OCI-M2 (cell line): ENCODE results near the gene PYGO1.
"Not testable (repeated sequence)": the region's sequence is repeated elsewhere in the genome, so short reads cannot be mapped to it uniquely, and the experiment has no call there.

Experiments used
- DNase-seq: peaks from one replicate; lab custom pipeline; 2025; ENCODE audit not compliant: unreplicated experiment; lab: John Stamatoyannopoulos, UW

Gene PYGO1

DNA sequence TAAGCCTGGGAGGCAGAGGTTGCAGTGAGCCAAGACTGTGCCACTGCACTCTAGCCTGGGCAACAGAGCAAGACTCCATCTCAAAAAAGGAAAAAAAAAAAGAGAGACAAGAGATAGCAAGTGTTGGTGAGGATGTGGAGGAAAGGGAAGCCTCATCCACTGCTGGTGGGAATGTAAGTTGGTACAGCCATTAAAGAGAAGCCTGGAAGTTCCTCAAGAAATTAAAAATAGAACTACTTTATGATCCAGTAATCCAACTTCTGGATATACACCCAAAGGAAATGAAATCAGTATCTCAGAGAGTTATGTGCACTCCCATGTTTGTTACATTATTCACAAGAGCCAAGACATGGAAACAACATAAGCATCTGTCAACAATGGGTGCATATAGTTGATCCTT is 14.9 kb downstream of the PYGO1 start:
- DNase-seq: no peak

DNA sequence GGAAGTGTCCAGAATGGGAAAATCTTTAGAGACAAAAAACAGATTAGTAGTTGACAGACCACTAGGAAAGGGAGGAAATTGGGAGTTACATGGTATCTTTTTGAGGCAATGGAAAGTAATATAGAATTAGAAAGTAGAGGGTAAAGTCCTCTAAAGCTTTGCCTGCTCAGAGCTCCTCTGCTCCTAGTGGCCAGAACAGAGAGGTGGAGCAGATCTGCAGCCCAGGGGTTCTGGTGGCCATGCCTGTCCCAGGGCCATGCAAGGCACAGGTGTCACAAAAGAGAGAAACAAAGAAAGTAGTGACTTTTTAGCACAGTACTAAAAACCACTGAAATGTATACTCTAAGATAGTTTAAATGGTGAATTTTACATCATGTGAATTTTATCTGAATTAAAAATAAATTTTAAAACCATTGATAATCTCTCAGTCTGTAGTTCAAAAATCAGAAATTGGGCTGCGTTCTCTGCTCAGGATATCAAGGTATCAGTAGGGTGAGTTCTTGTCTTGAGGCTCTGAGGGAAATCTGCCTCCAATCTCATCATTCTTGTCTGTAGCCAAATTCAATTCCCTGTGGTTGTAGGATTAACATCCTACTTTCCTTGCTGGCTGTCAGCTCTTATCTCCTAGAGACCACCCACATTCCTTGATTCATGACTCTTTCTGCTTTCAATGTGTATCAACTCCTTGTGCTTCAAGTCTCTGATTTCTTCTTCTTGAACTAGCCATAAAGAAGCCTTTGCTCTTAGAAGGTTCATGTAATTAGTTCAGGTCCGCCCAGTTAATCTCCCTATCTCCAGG is 23.6 kb downstream of the PYGO1 start:
- no peak for DNase-seq

DNA sequence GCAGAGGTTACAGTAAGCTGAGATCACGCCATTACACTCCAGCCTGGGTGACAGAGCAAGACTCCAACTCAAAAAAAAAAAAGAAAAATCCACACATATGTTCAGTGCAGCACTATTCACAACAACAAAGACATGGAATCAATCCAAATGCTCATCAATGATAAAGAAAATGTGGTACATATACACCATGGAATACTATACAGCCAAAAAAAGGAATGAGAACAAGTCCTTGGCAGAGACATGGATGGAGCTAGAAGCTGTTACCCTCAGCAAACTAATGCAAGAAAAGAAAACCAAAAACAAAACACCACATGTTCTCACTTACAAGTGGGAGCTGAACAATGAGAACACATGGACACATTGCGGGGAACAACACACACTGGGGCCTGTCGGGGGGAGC is 25.5 kb downstream of the PYGO1 start:
- DNase-seq: no peak

DNA sequence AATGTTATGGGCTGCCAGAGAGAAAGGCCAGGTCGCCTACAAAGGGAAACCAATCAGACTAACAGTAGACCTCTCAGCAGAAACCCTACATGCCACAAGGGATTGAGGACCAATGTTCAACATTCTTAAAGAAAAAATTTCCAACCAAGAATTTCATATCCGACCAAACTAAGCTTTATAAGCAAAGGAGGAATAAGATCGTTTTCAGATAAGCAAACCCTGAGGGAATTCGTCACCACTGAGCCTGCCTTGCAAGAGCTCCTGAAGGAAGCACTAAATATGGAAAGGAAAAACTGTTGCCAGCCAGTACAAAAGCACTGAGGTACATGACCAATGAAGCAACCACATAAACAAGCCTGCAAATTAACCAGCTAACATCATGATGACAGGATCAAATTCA is 33.1 kb downstream of the PYGO1 start:
- no peak for DNase-seq

DNA sequence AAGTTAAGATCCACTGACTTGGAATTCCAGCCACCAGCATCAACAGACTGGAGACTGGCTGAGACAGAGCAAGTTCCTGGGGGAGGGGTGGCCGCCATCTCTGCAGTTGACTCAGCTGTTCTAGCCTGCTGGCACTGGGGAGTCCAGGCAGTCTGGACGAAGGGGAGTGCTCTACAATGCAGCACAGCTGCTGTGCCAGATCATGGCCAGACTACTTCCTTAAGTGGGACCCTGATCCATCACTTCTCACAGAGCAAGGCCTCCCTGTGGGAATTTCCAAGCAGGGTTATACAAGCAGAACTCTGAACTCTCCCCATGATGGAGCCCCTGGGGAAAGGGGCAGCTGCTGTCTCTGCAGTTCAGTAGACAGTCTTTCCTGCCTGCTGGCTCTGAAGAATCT is 35.2 kb downstream of the PYGO1 start:
- no peak for DNase-seq

DNA sequence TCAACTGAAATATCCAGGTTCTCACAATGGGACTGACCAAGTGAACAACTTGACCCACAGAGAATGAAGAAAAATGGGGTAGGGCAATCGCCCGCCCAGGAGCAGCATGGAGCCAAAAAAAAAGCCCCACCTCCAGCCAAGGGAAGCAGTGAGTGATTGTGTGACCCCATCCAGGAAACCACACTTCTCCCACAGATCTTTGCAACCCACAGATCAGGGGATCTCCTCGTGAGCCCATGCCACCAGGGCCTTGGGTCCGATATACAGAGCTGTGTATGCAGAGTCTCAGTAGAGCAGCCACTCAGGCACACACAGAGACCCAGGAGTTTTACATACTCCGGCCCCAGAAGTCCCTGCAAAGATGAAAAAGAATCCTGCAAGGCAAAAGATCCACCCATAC is 35.7 kb downstream of the PYGO1 start:
- DNase-seq: no peak

DNA sequence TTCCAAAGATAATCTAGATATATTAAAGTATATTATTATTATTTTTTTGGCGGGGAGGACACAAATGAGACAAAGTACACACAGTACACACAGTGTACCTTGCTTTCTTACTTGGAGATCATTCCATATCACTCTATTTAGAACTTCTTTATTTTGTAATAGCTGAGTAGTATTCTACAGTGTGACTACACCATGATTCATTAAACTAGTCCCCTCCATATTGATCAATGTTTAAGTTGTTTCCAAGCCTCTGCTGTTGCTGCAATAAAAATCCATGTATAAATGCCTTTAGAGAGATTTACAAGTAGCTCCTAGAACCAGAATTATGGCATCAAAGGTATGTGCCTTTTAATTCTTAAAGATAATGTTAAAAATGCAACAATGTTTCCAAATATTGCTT is 38.8 kb downstream of the PYGO1 start:
- no peak for DNase-seq

DNA sequence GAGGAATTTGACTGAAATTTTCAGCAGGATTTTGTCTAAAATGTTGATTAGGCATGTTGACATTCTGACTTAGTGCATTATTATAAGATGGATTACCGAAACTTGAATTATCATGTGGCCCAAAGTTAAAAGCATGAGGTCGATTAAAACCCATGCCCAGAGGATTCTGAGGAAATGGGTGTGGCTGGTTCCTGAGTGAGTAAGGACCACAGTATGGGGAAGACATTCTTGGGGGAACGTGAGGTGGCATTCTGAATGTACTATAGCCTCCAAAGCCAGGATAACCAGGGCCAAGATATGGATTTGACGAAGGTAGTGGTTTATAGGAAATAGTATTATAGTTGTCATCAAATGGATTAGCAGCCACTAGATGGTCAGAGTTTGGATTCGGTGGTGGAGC is 41.4 kb downstream of the PYGO1 start:
- DNase-seq: no peak

DNA sequence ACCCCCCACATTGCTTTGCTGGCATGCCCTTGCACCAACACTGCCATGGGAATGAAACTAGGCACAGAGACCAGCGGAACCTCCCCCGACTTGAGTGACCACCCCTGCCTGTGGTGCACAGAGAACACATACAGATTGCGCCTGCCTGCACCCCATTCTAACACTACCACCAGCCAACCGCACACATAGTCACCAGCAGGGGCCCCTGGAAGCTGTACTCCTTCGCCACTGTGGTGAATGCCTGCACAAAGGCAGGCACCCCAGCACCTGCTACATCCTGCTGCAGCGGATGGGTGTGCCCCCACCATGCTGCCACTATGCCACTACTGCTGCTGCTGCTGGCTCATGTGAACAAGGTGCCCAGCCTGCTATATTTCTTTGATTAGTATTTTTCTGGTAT is 52.7 kb downstream of the PYGO1 start:
- DNase-seq: no peak

DNA sequence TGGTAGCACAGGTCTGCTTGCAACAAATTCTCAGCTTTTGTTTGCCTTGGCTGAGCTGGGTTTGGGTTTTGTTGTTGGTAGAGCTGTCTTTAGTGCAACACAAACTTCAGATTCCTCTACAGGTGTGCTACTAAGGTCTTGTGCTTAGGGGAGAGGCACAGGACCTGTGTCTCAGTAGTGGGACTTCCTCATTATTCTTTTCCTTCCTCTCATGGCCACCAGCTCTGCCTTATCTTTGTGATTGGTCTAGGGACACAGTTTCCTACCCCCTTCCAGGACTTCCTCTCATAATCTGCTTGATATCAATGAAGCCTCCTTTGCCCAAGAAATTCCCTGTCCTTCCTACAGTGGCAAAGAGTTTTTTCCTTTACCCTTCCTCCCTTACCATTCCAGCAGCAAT is 55.2 kb downstream of the PYGO1 start:
- no peak for DNase-seq

DNA sequence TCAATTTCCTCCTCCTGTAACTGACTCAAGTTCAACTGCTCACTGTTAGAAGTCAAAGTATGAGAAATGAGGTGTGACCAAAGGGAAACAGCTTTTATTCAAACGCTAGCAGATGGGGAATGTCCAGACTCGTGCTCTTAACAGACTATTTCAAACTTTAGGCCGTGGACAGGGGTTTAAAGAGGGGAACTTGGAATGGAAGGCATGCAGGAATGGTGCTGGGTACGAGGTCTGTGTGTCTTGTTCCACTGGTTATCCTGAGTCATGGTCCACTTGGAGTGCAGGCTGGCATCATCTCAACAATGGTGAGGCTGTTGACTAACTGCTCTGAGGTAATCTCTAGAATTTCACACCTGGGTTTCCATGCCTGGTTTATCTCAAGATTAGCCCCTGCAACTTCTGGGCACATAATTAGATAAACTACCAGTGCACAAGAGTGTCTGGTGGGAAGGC is 57.3 kb downstream of the PYGO1 start:
- DNase-seq: no peak

DNA sequence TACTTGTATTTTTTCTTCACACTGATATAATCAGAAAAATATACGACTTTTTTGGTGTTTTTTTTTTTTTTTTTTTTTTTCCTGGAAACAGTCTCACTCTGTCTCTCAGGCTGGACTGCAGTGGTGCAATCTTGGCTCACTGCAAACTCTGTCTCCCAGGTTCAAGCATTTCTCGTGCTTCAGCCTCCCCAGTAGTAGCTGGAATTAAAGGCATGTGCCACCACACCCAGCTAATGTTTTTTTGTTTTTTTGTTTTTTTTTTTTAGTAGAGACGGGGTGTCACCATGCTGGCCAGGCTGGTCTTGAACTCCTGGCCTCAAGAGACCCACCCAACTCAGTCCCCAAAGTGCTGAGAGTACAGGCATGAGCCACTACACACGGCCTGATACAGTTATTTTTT is 59.3 kb downstream of the PYGO1 start:
- DNase-seq: no peak

DNA sequence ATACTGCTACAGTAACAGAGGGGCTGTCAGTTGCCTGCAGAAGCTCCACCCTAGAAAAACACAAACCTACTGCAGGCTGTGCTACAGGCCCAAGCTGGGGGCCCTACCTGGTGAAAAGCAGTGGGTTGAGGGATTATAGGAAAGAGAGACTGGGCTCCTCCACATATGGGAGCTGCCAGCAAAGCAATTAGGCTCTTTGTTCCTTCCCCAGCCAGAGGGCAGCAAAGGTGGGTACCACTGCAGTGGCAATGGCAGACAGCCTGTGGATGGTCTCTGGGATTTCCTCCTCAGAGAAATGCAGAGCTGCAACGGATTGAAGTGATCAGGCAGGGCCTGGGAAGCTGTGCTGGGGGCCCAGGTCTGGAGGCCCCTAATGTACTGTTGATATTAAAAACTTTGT is 61.0 kb downstream of the PYGO1 start:
- DNase-seq: no peak

DNA sequence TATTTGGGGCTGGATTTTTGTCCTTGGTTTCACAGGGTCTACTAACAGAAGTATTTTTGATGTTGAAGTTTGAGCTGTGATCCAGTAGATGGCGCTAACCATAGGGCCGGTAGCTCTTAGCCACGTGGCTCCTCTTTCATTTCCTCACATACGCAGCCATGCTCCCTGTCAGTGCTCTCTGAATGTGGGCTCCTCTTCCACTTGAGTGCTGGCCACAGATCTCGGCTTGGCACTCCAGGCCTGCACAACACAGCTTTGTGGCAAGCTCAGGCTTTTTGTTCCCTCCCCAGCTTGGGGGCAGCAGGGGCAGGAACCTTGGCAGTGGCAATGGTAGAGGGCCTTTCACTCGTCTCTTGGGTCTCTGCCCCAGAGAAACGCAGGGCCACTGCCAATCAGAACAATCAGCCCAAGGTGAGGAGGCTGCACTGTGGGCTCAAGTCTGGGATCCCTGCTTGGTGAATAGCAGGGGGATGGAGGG is 61.5 kb downstream of the PYGO1 start:
- no peak for DNase-seq

DNA sequence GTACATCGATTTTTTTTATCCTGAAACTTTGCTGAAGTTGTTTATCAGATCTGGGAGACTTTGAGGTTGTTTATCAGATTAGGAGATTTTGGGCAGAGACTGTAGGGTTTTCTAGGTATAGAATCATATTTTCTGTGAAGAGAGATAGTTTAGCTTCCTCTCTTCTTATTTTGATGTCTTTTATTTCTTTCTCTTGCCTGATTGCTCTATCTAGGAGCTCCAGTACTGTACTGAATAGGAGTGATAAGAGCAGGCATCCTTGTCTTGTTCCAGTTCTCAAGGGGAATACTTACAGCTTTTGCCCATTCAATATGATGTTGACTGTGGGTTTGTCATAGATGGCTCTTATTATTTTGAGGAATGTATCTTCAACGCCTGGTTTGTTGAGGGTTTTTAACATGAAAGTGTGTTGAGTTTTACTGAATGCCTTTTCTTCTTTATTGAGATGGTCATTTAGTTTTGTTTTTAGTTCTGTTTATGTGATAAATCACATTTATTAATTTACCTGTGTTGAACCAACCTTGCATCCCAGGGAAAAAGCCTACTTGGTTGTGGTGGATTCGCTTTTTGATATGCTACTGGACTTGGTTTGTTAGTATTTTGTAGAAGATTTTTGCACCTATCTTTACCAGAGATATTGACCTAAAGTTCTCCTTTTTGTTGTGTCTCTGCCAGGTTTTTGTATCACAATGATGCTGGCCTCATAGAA is 65.2 kb downstream of the PYGO1 start:
- no peak for DNase-seq

DNA sequence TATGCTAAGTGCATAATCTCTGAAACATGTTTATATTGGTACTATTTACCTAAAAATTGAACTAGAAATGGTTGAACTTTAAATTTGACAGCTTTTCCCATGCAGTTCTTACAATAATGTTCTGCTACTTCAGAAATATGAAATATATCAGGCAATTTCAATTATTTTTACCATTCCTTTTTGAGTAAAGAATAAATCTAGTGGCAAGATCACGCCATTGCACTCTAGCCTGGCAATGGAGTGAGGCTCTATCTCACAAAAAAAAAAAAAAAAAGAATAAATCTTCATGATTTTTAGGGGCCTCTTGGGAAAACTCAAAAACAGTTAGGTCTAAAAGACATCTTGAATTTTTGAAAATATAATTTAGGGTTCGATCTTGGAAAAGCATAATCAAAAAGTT is 69.5 kb downstream of the PYGO1 start:
- no peak for DNase-seq

DNA sequence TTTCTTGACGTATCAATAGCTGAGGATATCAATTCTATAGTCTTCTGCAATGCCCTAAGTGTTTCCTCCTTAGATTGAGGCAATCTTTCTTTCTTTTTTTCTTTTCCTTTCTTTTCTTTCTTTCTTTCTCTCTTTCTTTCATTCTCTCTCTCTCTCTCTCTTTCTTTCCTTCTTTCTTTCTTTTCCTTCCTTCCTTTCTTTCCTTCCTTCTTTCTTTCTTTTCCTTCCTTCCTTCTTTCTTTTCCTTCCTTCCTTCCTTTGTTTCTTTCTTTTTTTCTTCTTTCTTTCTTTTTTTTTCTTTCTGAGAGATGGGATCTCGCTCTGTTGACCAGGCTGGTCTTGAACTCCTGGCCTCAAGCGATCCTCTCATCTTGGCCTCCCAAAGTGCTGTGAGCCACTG is 70.1 kb downstream of the PYGO1 start:
- DNase-seq: no peak

DNA sequence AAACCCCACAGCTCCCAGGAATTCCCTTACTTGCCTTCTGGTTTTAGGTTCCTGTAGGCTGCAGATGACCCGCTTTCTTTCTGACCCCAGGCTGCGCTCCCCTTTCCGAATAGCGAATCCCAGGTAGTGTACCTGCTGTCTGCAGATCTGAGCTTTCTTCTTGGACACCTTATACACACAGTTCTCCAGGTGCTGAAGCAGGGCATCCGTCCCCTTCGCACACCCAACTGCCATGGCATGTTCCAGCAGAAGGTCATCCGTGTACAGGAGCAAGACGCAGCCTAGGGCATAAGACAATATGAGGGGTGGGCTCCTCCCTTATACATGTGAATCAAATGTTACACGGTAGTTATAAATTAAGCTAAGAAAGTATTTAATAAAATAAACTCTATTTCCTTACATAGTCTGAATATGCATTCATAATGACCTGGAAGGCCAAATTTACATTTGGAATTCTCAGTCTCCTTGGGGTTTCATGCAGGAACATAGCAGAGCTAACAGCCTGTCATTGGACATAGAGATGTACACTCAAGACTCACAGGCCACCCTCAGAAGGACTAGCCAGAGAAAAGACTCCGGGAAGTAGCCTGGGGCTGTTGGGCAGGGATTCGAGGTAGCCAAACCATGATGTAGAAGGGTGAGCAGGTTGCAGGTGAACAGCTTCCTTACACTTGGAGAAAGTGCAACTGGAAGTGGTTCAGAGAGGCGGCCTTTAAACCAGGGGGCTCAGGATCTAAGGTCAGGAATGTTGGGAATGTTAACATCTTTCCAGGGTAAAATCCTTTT is 72.0 kb downstream of the PYGO1 start:
- DNase-seq: no peak

DNA sequence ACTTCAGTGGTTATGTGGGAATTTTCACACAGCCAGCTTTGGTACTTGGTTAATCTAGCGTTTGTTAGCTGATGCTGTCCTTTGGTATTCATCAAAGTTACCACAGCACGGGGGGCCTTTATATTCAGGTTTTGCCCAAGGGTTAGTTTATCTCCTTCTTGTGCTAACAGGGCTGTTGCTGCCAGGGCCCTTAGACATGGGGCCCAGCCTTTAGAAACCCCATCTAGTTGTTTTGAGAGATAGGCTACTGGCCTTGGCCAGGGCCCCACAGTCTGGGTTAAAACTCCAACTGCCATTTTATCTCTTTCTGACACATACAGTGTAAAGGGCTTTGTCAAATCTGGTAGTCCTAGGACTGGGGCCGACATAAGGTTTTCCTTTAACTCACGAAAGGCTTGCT is 72.7 kb downstream of the PYGO1 start:
- DNase-seq: no peak

DNA sequence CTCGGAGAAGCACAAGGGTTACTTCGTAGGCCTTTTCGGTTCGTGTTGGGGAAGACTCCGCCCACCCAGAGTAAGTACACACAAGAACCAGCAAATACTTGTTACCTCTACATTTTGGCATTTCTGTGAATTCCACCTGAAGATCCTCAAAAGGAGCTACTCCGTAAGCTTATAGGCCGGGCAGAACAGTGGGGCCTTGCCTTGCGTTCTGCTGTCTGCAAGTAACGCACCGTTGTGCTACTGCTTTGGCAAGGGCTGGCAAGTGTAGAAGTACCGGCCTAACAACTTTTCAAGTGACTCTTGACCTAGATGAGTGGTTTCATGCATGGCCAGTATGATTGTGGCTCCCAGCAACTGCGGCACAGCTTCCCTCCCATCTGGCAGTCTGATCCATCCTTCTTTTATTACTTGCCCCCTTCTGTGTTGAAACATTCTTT is 73.7 kb downstream of the PYGO1 start:
- DNase-seq: no peak

DNA sequence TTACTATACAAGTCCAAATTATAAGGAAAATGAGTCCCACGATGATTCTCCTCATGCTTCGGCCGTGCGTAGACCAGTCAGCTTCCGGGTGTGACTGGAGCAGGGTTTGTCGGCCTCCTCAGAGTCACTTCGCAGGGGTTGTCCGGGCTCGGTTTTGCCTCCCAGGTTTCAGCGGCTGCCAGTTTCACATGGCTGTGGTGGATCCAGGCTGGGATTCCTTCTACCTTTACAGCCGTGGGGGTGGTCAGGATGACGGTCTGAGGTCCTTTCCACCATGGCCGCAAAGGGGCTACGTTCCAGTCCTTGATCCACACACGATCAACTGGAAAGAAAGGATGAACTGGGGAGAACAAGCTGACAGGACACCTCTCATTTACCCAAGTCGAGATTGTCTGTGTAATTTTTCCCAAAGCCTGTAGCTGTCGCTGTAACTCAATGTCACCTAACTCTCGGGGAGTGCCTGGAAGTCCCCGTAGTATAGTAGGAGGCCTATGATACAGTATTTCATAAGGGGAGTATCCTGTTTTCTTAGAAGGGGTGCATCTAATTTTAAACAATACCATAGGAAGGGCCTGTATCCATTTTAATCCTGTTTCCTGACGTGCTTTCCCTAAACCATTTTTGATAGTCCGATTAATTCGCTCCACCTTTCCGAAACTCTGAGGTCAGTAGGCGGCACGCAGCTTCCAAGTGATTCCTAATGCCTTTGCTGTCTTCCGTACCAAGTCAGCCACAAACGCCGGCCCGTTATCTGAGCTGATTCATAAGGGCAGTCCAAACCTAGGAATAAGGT is 74.3 kb downstream of the PYGO1 start:
- DNase-seq: not testable (repeated sequence)
